RWPE1 (cell line): Measurements from ENCODE around the gene SPATA12.
"Not testable (repeated sequence)": the region's sequence is repeated elsewhere in the genome, so short reads cannot be mapped to it uniquely, and the experiment has no call there.

Source experiments
- CTCF ChIA-PET: fragments of 350-600 bp; sonication (Branson Sonifier 250); formaldehyde crosslinking; extraction: SDS; loops from one replicate; lab custom pipeline; 2021; lab: Yijun Ruan, JAX
- POLR2A ChIA-PET: fragments of 400-600 bp; formaldehyde crosslinking; extraction: SDS; loops from one replicate; lab custom pipeline; 2020; ENCODE audit warnings: antibody characterized with exemption; ENCODE audit not compliant: low non-redundant PET; lab: Yijun Ruan, JAX
- DNase-seq: peaks from one replicate; pipeline ENCODE4 v3.0.0; 2012; ENCODE audit warnings: low spot score
- H3K27ac ChIP-seq: fragments of 450-650 bp; 2 replicates; pipeline ENCODE4 v1.5.1; 2017
- CTCF ChIP-seq: fragments of 450-650 bp; conservative IDR thresholded peaks from 2 replicates; pipeline ENCODE4 v1.5.1; 2017; ENCODE audit warnings: low read depth, mild to moderate bottlenecking

Gene SPATA12

DNA sequence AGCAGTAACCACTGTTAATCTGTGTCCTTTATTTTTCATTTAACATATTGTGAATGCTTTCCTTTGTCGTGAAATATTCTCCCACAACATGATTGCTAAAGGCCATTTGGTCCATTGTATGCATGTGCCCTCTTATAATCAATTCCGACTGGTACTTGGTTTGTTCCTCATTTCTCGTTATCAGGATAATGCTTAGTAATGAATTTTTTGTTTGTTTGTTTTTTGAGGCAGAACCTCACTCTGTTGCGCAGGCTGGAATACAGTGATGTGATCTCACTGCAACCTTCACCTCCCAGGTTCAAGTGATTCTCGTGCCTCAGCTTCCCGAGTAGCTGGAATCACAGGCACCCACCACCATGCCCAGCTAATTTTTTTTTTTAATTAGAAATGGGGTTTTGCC is 22.0 kb downstream of the SPATA12 start:
- H3K27ac ChIP-seq = no peak overlapping the region
- no peak for TF ChIP-seq CTCF
- ChIA-PET CTCF (no interaction called here), POLR2A (no interaction called here)
- no peak for DNase-seq

- H3K27ac ChIP-seq, POLR2A ChIA-PET, DNase-seq: not testable (repeated sequence)
- CTCF ChIA-PET = interaction anchor here (0.5 kb wide), 1 partner anchor 13 kb away, joined by 4 read pairs; no protein-coding TSS in a partner anchor
These were observed 23.0 kb downstream of the SPATA12 start for GRCh38 chr3:57083266-57083995.

GRCh38 chr3:57085211-57085610 is 24.7 kb downstream of the SPATA12 start:
- ChIA-PET POLR2A (no interaction called here), CTCF (no interaction called here)
- DNase-seq = peak; percentile 18
- TF ChIP-seq CTCF = no peak
- no peak overlapping the region for H3K27ac ChIP-seq

GRCh38 chr3:57086201-57086600 is 25.7 kb downstream of the SPATA12 start:
- H3K27ac ChIP-seq = no peak overlapping the region
- ChIA-PET CTCF (no interaction called here), POLR2A (no interaction called here)
- TF ChIP-seq CTCF = no peak
- DNase-seq = no peak

DNA sequence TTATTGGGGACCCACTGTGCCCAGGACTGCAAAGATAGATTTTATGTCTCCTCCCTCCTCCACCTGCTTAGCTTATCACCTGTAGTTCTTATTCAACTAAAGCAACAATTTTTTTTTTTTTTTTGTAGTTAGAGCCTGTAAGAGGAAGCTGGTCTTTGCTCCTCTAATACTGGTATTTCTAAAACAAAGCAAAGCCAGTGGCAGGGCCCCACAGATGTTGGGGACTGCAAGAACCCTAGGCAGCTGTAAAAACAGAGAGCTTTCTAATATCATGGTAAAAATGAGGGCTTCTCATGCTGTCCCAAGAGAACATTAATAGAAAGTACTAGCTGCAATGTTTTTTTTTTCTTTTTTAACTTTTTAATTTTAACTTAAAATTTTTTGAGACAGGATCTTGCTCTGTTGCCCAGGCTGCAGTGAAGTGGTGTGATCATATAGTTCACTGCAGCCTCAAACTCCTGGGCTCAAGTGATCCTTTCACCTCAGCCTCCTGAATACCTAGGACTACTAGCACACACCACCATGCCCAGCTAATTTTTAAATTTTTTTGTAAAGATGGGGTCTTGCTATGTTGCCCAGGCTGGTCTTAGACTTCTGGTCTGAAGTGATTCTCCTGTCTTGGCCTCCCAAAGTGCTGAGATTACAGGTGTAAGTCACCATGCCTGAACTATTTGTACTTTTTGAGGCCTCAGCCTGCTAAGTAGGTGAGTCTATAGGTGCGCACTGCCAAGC is 27.1 kb downstream of the SPATA12 start:
- H3K27ac ChIP-seq = no peak overlapping the region
- no peak for TF ChIP-seq CTCF
- DNase-seq = no peak
- POLR2A ChIA-PET = no interaction called here
- CTCF ChIA-PET = no interaction called here

DNA sequence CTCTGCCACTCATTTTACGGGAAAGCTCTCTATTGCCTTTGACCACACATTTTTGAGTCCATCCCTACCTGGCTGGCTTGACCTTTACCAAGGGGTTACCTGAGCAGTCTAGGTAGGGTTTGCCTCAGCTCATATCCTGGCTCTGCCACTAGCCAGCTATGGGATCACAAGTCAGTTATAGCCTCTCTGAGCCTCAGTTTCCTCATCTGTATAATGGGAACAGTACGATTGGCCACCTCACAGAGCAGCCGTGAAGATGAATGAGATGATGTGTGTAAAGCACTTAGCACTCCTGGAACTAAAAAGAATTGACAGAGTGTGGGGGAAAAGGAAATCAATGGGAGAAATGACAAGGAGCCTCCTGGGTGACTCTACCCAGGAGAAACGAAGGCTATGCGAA is 28.0 kb downstream of the SPATA12 start:
- POLR2A ChIA-PET = no interaction called here
- H3K27ac ChIP-seq = no peak overlapping the region
- no peak for TF ChIP-seq CTCF
- CTCF ChIA-PET = no interaction called here
- no peak for DNase-seq

DNA sequence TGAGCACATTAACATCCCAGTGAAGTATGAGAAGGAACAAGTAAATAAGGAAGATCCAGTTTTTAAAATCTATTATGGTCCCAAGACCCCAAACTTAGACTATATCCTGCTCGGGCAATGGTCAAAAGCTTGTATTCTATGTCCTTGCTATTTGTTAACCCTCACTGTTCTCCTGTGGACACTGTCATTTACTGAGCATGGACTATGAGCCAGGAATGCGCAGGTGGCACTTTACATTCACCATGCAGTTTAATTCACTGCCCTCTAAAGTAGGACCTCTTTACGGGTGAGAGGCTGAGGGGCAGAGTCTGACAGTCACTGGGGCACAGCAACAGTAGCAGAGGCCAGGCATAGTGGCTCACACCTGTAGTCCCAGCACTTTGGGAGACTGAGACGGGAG is 28.6 kb downstream of the SPATA12 start:
- no peak for TF ChIP-seq CTCF
- ChIA-PET POLR2A (no interaction called here), CTCF (no interaction called here)
- DNase-seq = no peak
- no peak overlapping the region for H3K27ac ChIP-seq
